Gastroesophageal sphincter (tissue), 3 donors: ENCODE results near the gene JAK2.

Source experiments
- CTCF ChIP-seq, 4 experiments: fragments of 200-600 bp in 2 of 4; fragments of 450-650 bp in 2 of 4; sonication (generic) in 1 of 4; IDR thresholded peaks; one replicate each; pipeline ENCODE4 v1.5.1; 2017 to 2019; ENCODE audit warnings: antibody characterized with exemption in 4 of 4, mild to moderate bottlenecking in 2 of 4, moderate library complexity in 2 of 4
- POLR2A ChIP-seq, 2 donors: fragments of 450-650 bp; IDR thresholded peaks; one replicate each; pipeline ENCODE4 v1.6.1; 2017; ENCODE audit warnings: antibody characterized with exemption in 2 of 2, mild to moderate bottlenecking in 2 of 2, moderate library complexity in 1 of 2
- POLR2AphosphoS5 ChIP-seq: sonication (generic); formaldehyde crosslinking; IDR thresholded peaks from one replicate; pipeline ENCODE4 v1.6.1; 2017; ENCODE audit warnings: antibody characterized with exemption

- TF ChIP-seq CTCF (IDR thresholded peaks at IDR 0.05) (no peak), POLR2AphosphoS5 (no peak), POLR2A (IDR thresholded peaks at IDR 0.05) (no peak)
Observed at GRCh38 chr9:4939118-4939561, 45.9 kb upstream of the JAK2 start.
